HepG2 (cell line): ENCODE results near the gene GATD1. TPM values are rescaled to one million over a fixed set of nuclear protein-coding genes. Genes with fewer than 3 reads are reported as not detected.

Experiments
- ATF7-NPFF ChIP-seq: sonication (generic); formaldehyde crosslinking; IDR thresholded peaks from 2 replicates; pipeline ENCODE4 v1.8.1; 2023; ENCODE audit warnings: mild to moderate bottlenecking, low read depth, missing genetic modification reagents, moderate library complexity
- MEIS2 ChIP-seq: sonication (generic); formaldehyde crosslinking; IDR thresholded peaks from 2 replicates; pipeline ENCODE4 v1.9.0; 2021; ENCODE audit warnings: mild to moderate bottlenecking, missing genetic modification reagents
- NFYC ChIP-seq: IDR thresholded peaks from 2 replicates; pipeline ENCODE4 v1.6.1; 2016; ENCODE audit warnings: missing genetic modification reagents, missing compliant biosample characterization
- SKI ChIP-seq: fragments of 450-650 bp; IDR thresholded peaks from one replicate; pipeline ENCODE4 v1.6.1; 2018; ENCODE audit warnings: mild to moderate bottlenecking; ENCODE audit not compliant: partially characterized antibody
- SP4 ChIP-seq: sonication (generic); formaldehyde crosslinking; IDR thresholded peaks from 2 replicates; pipeline ENCODE4 v1.8.1; 2023; ENCODE audit warnings: mild to moderate bottlenecking, missing genetic modification reagents
- TAF1 ChIP-seq: sonication (generic); formaldehyde crosslinking; IDR thresholded peaks from 2 replicates; pipeline ENCODE4 v1.4.0; 2020; ENCODE audit warnings: missing genetic modification reagents
- ZNF12 ChIP-seq: sonication (generic); formaldehyde crosslinking; IDR thresholded peaks from 2 replicates; pipeline ENCODE4 v1.5.0; 2020; ENCODE audit warnings: missing genetic modification reagents
- ZNF24 ChIP-seq: fragments of 450-650 bp; IDR thresholded peaks from 2 replicates; pipeline ENCODE4 v1.6.1; 2017; ENCODE audit warnings: antibody characterized with exemption, mild to moderate bottlenecking
- ZNF292 ChIP-seq: sonication (generic); formaldehyde crosslinking; IDR thresholded peaks from 2 replicates; pipeline ENCODE4 v1.8.1; 2022; ENCODE audit warnings: mild to moderate bottlenecking, low read depth, missing genetic modification reagents, borderline replicate concordance
- ZNF317 ChIP-seq: sonication (generic); formaldehyde crosslinking; IDR thresholded peaks from 2 replicates; pipeline ENCODE4 v1.5.0; 2020; ENCODE audit warnings: mild to moderate bottlenecking, missing genetic modification reagents
- ZNF431 ChIP-seq: sonication (generic); formaldehyde crosslinking; IDR thresholded peaks from 2 replicates; pipeline ENCODE4 v1.9.0; 2022; ENCODE audit warnings: missing genetic modification reagents, low read depth, mild to moderate bottlenecking, borderline replicate concordance
- ZNF530 ChIP-seq: sonication (generic); formaldehyde crosslinking; IDR thresholded peaks from 2 replicates; pipeline ENCODE4 v1.5.0; 2020; ENCODE audit warnings: low read depth, mild to moderate bottlenecking, missing genetic modification reagents
- ZNF713 ChIP-seq: sonication (generic); formaldehyde crosslinking; IDR thresholded peaks from 2 replicates; pipeline ENCODE4 v1.4.0; 2020; ENCODE audit warnings: mild to moderate bottlenecking, missing genetic modification reagents
- polyA plus RNA-seq, 8 experiments: library from polyadenylated mRNA; depleted of rRNA in 3 of 8; stranded (reverse) in 7 of 8; unstranded in 1 of 8; fragments of >200 nt; fragmentation: Illumina TruSeq in 4 of 8; extraction: Trizol in 4 of 8; gene quantifications; 2 replicates each; pipeline versions ENCODE4 v1.2.1 to v1.2.3, GENCODE V29; 2011 to 2016; ENCODE audit warnings: low read depth in 4 of 8, missing spikeins in 1 of 8, mixed read lengths in 1 of 8; ENCODE audit not compliant: insufficient read depth in 1 of 8
- total RNA-seq, 5 experiments: library from RNA; depleted of rRNA; stranded (reverse); fragments of >200 nt; fragmentation: Illumina TruSeq; extraction: Trizol; gene quantifications; 2 replicates each; pipeline ENCODE4 v1.2.3, GENCODE V29; 2016; ENCODE audit warnings: low read depth in 1 of 5
- TF ChIP-seq, protein P1 (sequence below): sonication (generic); formaldehyde crosslinking; conservative IDR thresholded peaks from 2 replicates; pipeline ENCODE4 v1.4.0; 2020; ENCODE audit warnings: missing genetic modification reagents
- TF ChIP-seq, protein P2 (sequence below): sonication (generic); formaldehyde crosslinking; IDR thresholded peaks from 2 replicates; pipeline ENCODE4 v1.8.0; 2023; ENCODE audit warnings: mild to moderate bottlenecking, missing genetic modification reagents
- TF ChIP-seq, protein P3 (sequence below), 2 experiments: sonication (generic) in 1 of 2; formaldehyde crosslinking in 1 of 2; IDR thresholded peaks; 2 replicates each; pipeline versions ENCODE4 v1.5.1 to v1.6.1; 2011 to 2020; ENCODE audit warnings: borderline replicate concordance in 1 of 2, low read depth in 1 of 2, low read length in 1 of 2, mild to moderate bottlenecking in 1 of 2, missing genetic modification reagents in 1 of 2, moderate library complexity in 1 of 2
- TF ChIP-seq, protein P4 (sequence below): sonication (generic); formaldehyde crosslinking; IDR thresholded peaks from 2 replicates; pipeline ENCODE4 v1.4.0; 2020; ENCODE audit warnings: missing genetic modification reagents
- TF ChIP-seq, protein P5 (sequence below): sonication (generic); formaldehyde crosslinking; IDR thresholded peaks from 2 replicates; pipeline ENCODE4 v1.8.1; 2023; ENCODE audit warnings: mild to moderate bottlenecking, missing genetic modification reagents
- TF ChIP-seq, protein P6 (sequence below): sonication (generic); formaldehyde crosslinking; IDR thresholded peaks from 2 replicates; pipeline ENCODE4 v1.5.0; 2020; ENCODE audit warnings: mild to moderate bottlenecking, missing genetic modification reagents, borderline replicate concordance

Gene GATD1
- total and polyA plus RNA-seq, 2 of the 13 experiments (the other 11 are each of a cell fraction or from before 2014, with no cell fraction given), result 31.3 to 60.5 TPM

DNA sequence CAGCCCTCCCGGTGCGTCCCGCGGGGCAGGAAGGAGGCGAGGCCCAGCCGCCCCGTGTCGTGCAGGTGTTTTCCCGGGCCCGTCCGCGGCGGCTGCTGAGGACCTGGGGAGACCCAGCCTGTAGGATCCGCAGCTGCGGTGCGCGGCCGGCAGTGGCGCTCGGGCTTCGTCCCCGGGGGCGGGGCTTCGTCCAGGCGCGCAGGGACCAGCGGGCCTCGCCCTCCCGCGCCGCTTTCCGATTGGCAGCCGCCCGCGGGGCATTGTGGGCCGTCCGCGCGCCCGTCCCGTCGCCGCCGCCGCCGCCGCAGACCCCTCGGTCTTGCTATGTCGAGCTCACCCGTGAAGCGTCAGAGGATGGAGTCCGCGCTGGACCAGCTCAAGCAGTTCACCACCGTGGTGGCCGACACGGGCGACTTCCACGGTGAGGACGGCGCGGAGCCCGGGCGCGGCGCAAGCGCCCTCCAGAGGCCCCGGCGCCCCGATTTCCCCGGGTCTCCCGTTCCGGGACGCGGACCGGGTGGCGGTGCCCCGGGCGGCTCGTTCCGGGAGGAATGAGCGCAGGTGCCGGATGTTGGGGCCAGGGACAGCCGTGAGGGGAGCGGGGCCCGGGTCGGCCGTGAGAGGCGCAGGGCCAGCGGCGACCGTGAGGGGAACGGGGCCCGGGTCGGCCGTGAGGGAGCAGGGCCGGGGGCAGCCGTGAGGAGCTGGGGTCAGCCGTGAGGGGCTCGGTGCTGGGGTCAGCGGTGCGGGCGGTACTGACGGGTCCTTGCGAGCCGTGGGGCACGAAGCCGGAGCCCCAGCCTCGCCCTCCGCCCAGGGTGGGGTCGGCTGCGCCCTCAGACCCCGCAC is 29.9 kb downstream of the GATD1 start, which contains the start of gene TALDO1 (continued):
- TF ChIP-seq, protein P1, sequence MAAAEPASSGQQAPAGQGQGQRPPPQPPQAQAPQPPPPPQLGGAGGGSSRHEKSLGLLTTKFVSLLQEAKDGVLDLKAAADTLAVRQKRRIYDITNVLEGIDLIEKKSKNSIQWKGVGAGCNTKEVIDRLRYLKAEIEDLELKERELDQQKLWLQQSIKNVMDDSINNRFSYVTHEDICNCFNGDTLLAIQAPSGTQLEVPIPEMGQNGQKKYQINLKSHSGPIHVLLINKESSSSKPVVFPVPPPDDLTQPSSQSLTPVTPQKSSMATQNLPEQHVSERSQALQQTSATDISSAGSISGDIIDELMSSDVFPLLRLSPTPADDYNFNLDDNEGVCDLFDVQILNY, result peak; percentile 76
- TF ChIP-seq SKI, result peak; percentile 45
- 0 out of 2 replicates have a peak, but pooled peaks have one; percentile 53 for TF ChIP-seq MEIS2 (CRISPR knock-in tag)
- peak; percentile 75; the same call in 1 of the 2 replicates for TF ChIP-seq ZNF713
- TF ChIP-seq, protein P2, sequence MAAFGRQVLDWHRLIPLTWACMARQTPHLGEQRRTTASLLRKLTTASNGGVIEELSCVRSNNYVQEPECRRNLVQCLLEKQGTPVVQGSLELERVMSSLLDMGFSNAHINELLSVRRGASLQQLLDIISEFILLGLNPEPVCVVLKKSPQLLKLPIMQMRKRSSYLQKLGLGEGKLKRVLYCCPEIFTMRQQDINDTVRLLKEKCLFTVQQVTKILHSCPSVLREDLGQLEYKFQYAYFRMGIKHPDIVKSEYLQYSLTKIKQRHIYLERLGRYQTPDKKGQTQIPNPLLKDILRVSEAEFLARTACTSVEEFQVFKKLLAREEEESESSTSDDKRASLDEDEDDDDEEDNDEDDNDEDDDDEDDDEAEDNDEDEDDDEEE (CRISPR knock-in tag), result peak; percentile 44; the same call in 1 of the 2 replicates
- TF ChIP-seq ZNF24, result no peak
- TF ChIP-seq, protein P3, sequence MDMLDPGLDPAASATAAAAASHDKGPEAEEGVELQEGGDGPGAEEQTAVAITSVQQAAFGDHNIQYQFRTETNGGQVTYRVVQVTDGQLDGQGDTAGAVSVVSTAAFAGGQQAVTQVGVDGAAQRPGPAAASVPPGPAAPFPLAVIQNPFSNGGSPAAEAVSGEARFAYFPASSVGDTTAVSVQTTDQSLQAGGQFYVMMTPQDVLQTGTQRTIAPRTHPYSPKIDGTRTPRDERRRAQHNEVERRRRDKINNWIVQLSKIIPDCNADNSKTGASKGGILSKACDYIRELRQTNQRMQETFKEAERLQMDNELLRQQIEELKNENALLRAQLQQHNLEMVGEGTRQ (IDR thresholded peaks at IDR 0.05; ENCODE audit: low read depth, low read length), result no peak
- TF ChIP-seq, protein P3 (CRISPR knock-in tag; IDR thresholded peaks at IDR 0.05; ENCODE audit: borderline replicate concordance), result no peak
- TF ChIP-seq TAF1 (CRISPR knock-in tag), result peak; percentile 81
- TF ChIP-seq ZNF12 (CRISPR knock-in tag), result 0 out of 2 replicates have a peak, but pooled peaks have one; percentile 16
- TF ChIP-seq, protein P4, sequence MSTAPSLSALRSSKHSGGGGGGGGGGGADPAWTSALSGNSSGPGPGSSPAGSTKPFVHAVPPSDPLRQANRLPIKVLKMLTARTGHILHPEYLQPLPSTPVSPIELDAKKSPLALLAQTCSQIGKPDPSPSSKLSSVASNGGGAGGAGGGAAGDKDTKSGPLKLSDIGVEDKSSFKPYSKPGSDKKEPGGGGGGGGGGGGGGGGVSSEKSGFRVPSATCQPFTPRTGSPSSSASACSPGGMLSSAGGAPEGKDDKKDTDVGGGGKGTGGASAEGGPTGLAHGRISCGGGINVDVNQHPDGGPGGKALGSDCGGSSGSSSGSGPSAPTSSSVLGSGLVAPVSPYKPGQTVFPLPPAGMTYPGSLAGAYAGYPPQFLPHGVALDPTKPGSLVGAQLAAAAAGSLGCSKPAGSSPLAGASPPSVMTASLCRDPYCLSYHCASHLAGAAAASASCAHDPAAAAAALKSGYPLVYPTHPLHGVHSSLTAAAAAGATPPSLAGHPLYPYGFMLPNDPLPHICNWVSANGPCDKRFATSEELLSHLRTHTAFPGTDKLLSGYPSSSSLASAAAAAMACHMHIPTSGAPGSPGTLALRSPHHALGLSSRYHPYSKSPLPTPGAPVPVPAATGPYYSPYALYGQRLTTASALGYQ, result 0 out of 2 replicates have a peak, but pooled peaks have one; percentile 25
- TF ChIP-seq ZNF431 (CRISPR knock-in tag), result peak; percentile 80
- TF ChIP-seq, protein P5, sequence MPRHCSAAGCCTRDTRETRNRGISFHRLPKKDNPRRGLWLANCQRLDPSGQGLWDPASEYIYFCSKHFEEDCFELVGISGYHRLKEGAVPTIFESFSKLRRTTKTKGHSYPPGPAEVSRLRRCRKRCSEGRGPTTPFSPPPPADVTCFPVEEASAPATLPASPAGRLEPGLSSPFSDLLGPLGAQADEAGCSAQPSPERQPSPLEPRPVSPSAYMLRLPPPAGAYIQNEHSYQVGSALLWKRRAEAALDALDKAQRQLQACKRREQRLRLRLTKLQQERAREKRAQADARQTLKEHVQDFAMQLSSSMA (CRISPR knock-in tag), result no peak
- TF ChIP-seq SP4 (CRISPR knock-in tag), result peak; percentile 47
- TF ChIP-seq, protein P6, sequence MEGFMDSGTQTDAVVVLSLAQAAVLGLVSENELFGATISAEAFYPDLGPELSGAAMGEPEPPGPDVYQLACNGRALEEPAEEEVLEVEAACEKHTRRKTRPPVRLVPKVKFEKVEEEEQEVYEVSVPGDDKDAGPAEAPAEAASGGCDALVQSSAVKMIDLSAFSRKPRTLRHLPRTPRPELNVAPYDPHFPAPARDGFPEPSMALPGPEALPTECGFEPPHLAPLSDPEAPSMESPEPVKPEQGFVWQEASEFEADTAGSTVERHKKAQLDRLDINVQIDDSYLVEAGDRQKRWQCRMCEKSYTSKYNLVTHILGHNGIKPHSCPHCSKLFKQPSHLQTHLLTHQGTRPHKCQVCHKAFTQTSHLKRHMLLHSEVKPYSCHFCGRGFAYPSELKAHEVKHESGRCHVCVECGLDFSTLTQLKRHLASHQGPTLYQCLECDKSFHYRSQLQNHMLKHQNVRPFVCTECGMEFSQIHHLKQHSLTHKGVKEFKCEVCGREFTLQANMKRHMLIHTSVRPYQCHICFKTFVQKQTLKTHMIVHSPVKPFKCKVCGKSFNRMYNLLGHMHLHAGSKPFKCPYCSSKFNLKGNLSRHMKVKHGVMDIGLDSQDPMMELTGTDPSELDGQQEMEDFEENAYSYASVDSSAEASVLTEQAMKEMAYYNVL (CRISPR knock-in tag), result peak; percentile 42; the same call in 1 of the 2 replicates
- TF ChIP-seq ATF7-NPFF (CRISPR knock-in tag), result peak; percentile 80; the same call in 1 of the 2 replicates
- no peak for TF ChIP-seq ZNF292 (CRISPR knock-in tag)
- TF ChIP-seq ZNF317 (CRISPR knock-in tag), result peak; percentile 75
- no peak for TF ChIP-seq ZNF530
- TF ChIP-seq NFYC (CRISPR knock-in tag), result peak; percentile 71
